ENCODE measurements around the gene KIF19. TPM values are rescaled to one million over a fixed set of nuclear protein-coding genes. Genes with fewer than 3 reads are reported as not detected.

Gene KIF19
- total RNA-seq, 4 donors from 2014 or later, result 0.94 to 7.7 (median 2.2) TPM

DNA sequence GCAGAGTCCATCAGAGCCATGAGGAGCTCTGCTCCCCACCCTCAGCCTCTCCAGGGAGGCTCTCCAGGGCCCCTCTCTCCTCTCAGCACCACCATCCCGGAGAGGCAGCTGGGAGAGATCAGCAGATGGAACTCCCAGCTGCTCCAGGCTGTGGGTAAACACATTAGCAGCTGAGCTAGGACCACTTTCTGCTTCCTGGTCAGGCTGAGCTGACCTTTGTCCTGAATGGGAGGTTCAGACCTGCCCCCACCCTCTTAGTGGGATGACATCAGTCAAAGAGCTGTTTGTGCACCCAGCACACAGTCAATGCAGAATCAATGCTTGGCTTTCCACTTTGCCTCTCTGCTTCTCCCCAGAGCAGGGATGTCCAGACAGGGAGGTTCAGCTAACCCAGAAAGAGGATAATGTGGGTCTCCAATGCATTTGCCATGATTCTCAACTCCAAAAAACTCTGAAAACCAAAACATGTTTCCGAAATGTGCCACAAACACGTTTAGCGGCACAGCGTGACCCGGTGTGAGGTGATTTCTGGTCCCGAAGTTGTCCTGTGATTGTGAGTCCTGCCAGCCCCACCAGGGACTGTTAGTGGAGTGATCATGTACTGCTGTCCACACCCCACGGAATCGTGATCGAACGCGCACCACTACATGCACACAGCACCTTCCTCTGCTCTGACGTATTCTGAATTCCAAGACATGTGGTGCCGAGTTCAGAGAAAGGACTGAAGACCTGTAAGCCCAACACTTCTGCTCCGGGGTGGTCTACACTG lies 48.0 kb downstream of the KIF19 start:
- no peak for TF ChIP-seq POLR2A (IDR thresholded peaks at IDR 0.05)
- TF ChIP-seq, protein P1, sequence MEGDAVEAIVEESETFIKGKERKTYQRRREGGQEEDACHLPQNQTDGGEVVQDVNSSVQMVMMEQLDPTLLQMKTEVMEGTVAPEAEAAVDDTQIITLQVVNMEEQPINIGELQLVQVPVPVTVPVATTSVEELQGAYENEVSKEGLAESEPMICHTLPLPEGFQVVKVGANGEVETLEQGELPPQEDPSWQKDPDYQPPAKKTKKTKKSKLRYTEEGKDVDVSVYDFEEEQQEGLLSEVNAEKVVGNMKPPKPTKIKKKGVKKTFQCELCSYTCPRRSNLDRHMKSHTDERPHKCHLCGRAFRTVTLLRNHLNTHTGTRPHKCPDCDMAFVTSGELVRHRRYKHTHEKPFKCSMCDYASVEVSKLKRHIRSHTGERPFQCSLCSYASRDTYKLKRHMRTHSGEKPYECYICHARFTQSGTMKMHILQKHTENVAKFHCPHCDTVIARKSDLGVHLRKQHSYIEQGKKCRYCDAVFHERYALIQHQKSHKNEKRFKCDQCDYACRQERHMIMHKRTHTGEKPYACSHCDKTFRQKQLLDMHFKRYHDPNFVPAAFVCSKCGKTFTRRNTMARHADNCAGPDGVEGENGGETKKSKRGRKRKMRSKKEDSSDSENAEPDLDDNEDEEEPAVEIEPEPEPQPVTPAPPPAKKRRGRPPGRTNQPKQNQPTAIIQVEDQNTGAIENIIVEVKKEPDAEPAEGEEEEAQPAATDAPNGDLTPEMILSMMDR (IDR thresholded peaks at IDR 0.05), result no peak
- no peak overlapping the region for H3K4me3 ChIP-seq (replicated peaks in 1 of 3)
- H3K27ac ChIP-seq, result no peak overlapping the region
- no peaks in the 10 kb centered on the region for H3K9me3 ChIP-seq
- H3K36me3 ChIP-seq, result no peaks in the 10 kb centered on the region
- no peaks in the 10 kb centered on the region for H3K4me1 ChIP-seq
- DNase-seq, result no peak
- H3K27me3 ChIP-seq, result no peaks in the 10 kb centered on the region
- intact Hi-C loops (cut with DNase I), result no loop called here
- 71 to 86% methylated on average over 6 to 15 of the region's 15 CpGs for WGBS, 2 donors

DNA sequence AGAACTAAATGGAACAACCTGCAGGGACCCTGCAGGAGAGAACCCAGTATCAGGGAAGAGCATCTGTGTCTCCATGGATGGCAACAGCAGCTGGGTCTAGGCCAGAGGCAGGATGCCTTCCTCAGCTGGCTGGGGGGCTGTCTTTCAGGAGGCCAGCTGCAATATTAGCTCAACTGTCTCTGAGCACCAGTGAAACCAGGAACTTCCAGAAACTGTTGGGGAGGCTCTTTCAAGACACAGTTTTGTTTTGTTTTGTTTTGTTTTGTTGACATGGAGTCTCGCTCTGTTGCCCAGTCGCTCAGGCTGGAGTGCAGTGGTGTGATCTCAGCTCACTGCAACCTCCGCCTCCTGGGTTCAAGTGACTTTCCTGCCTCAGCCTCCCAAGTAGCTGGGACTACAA lies 48.8 kb downstream of the KIF19 start:
- Histone ChIP-seq H3K9me3 (no peaks in the 10 kb centered on the region), H3K4me1 (peaks cover 0 to 8% of the 10 kb centered on the region in 2 donors), H3K27ac (no peak overlapping the region), H3K4me3 (replicated peaks in 1 of 3) (no peak overlapping the region), H3K36me3 (no peaks in the 10 kb centered on the region), H3K27me3 (no peaks in the 10 kb centered on the region)
- WGBS, 2 donors, result 75 to 91% methylated on average over 3 of the region's 3 CpGs
- TF ChIP-seq POLR2A (IDR thresholded peaks at IDR 0.05), result no peak
- TF ChIP-seq, protein P1 (IDR thresholded peaks at IDR 0.05), result no peak
- intact Hi-C loops (cut with DNase I), result no loop called here
- no peak for DNase-seq

DNA sequence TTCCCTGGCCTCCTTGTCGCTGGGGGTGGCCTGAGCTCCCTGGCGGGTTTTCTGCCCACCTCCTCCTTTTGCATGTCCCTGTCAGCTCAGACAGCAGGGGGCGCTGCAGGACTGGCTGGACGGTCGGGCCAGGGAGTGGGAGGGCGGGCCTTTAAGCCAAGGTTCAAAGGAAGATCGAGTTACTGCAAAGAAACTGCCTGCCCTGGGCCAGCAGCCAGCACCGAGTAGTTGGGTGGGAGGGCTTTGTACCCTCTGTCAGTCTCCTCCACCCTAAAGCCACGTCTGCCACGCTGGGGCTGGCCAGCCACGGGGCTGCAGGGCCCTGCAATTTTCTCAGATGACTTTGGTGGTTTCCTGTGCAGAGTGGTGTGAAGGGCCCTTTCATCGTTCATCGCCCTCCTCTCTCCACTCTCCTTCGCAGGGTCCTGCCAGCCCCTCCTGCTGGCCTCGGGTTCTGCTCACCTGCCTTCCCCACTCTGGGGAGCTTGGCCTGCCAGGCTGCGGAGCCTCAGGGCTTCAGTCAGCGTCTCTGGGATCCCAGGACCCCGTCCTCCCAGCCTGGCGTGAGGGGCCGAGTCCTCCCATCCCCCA lies 53.6 kb downstream of the KIF19 start:
- peak; percentile 94 to 96 for DNase-seq
- TF ChIP-seq, protein P1 (IDR thresholded peaks at IDR 0.05), result peak; percentile 84 to 98 (median 96)
- no peak for TF ChIP-seq POLR2A (IDR thresholded peaks at IDR 0.05)
- H3K36me3 ChIP-seq, result no peaks in the 10 kb centered on the region
- peak overlapping the region in 1 of 3 donors; percentile 32 for H3K27ac ChIP-seq
- intact Hi-C loops (cut with DNase I), result loop anchor here (2.0 kb wide), 1 partner anchor 79 kb away; no protein-coding TSS in a partner anchor
- no peak overlapping the region for H3K4me3 ChIP-seq (replicated peaks in 1 of 3)
- H3K27me3 ChIP-seq, result no peaks in the 10 kb centered on the region
- H3K4me1 ChIP-seq, result peaks cover 6 to 21% of the 10 kb centered on the region in 2 donors
- H3K9me3 ChIP-seq, result no peaks in the 10 kb centered on the region
- WGBS, 2 donors, result 12 to 27% methylated on average over 11 to 16 of the region's 20 CpGs

GRCh38 chr17:74380086-74380958 lies 54.3 kb downstream of the KIF19 start:
- Histone ChIP-seq H3K27ac (peak overlapping the region in 2 of 3 donors; percentile 32 to 41), H3K4me3 (replicated peaks in 1 of 3) (no peak overlapping the region), H3K4me1 (peaks cover 6 to 21% of the 10 kb centered on the region in 2 donors), H3K9me3 (no peaks in the 10 kb centered on the region), H3K27me3 (no peaks in the 10 kb centered on the region), H3K36me3 (no peaks in the 10 kb centered on the region)
- intact Hi-C loops (cut with DNase I), result no loop called here
- peak; percentile 38 to 43 for DNase-seq
- 33 to 36% methylated on average over 10 to 15 of the region's 17 CpGs for WGBS, 2 donors
- no peak for TF ChIP-seq POLR2A (IDR thresholded peaks at IDR 0.05)
- TF ChIP-seq, protein P1 (IDR thresholded peaks at IDR 0.05), result peak in 4 of 6 experiments; percentile 29 to 48 (median 42)

All from thyroid gland (tissue), 4 donors.